ENCODE data around the gene TMEM82. TPM values are rescaled to one million over a fixed set of nuclear protein-coding genes. Genes with fewer than 3 reads are reported as not detected.

Gene TMEM82
- total RNA-seq, 1 donor from 2014 or later = not detected

GRCh38 chr1:15734901-15735300, 7.4 kb upstream of the TMEM82 start:
- no peak for DNase-seq (ENCODE audit: extremely low read depth, low read depth, low spot score)

GRCh38 chr1:15735304-15736037, 6.8 kb upstream of the TMEM82 start:
- DNase-seq (ENCODE audit: extremely low read depth, low read depth, low spot score) = no peak

GRCh38 chr1:15736038-15736891, 6.0 kb upstream of the TMEM82 start, which contains the start of gene SLC25A34:
SLC25A34 (plus strand) TSS chr1:15736258; CDS start chr1:15736486, 228 bp downstream.
- DNase-seq (ENCODE audit: extremely low read depth, low read depth, low spot score) = no peak

- no peak for DNase-seq (ENCODE audit: extremely low read depth, low read depth, low spot score)
These were observed 5.4 kb upstream of the TMEM82 start for GRCh38 chr1:15736892-15737261.

- DNase-seq (ENCODE audit: extremely low read depth, low read depth, low spot score) = no peak
These were observed 4.7 kb upstream of the TMEM82 start for GRCh38 chr1:15737324-15738319.

- DNase-seq (ENCODE audit: extremely low read depth, low read depth, low spot score) = no peak
These were observed 3.7 kb upstream of the TMEM82 start for GRCh38 chr1:15738416-15739113.

GRCh38 chr1:15739259-15739658, 3.0 kb upstream of the TMEM82 start:
- DNase-seq (ENCODE audit: extremely low read depth, low read depth, low spot score) = no peak

- DNase-seq (ENCODE audit: extremely low read depth, low read depth, low spot score) = no peak
These were observed 2.6 kb upstream of the TMEM82 start for GRCh38 chr1:15739745-15740144.

GRCh38 chr1:15740924-15741850, 1.1 kb upstream of the TMEM82 start:
- DNase-seq (ENCODE audit: extremely low read depth, low read depth, low spot score) = no peak

- DNase-seq (ENCODE audit: extremely low read depth, low read depth, low spot score) = no peak
These were observed 1.9 kb downstream of the TMEM82 start for GRCh38 chr1:15744122-15744679.

GRCh38 chr1:15747378-15747777, 5.1 kb downstream of the TMEM82 start:
- no peak for DNase-seq (ENCODE audit: extremely low read depth, low read depth, low spot score)

GRCh38 chr1:15748264-15748663, 6.0 kb downstream of the TMEM82 start:
- no peak for DNase-seq (ENCODE audit: extremely low read depth, low read depth, low spot score)

- no peak for DNase-seq (ENCODE audit: extremely low read depth, low read depth, low spot score)
These were observed 6.5 kb downstream of the TMEM82 start for GRCh38 chr1:15748690-15749398.

GRCh38 chr1:15749399-15750291, 7.3 kb downstream of the TMEM82 start:
- peak; percentile 81 for DNase-seq (ENCODE audit: extremely low read depth, low read depth, low spot score)

GRCh38 chr1:15750924-15751323, 8.6 kb downstream of the TMEM82 start:
- no peak for DNase-seq (ENCODE audit: extremely low read depth, low read depth, low spot score)

GRCh38 chr1:15751717-15752116, 9.4 kb downstream of the TMEM82 start:
- no peak for DNase-seq (ENCODE audit: extremely low read depth, low read depth, low spot score)

- DNase-seq (ENCODE audit: extremely low read depth, low read depth, low spot score) = no peak
These were observed 11.5 kb downstream of the TMEM82 start for GRCh38 chr1:15753776-15754175.

All from glomerular endothelial cell (primary cell).